Sigmoid colon (tissue), 3 donors: ENCODE results near the gene CDCP1.

ENCODE experiments used
- POLR2A ChIP-seq, 2 donors: fragments of 450-650 bp; IDR thresholded peaks; one replicate each; pipeline ENCODE4 v1.6.1; 2016; ENCODE audit warnings: antibody characterized with exemption in 2 of 2, mild to moderate bottlenecking in 2 of 2, moderate library complexity in 2 of 2
- TF ChIP-seq, protein P1 (sequence below), 4 experiments: fragments of 450-650 bp in 3 of 4; fragments of 200-600 bp in 1 of 4; IDR thresholded peaks; one replicate each; pipeline ENCODE4 v1.5.1; 2016 to 2019; ENCODE audit warnings: antibody characterized with exemption in 4 of 4, mild to moderate bottlenecking in 3 of 4, moderate library complexity in 2 of 4

DNA sequence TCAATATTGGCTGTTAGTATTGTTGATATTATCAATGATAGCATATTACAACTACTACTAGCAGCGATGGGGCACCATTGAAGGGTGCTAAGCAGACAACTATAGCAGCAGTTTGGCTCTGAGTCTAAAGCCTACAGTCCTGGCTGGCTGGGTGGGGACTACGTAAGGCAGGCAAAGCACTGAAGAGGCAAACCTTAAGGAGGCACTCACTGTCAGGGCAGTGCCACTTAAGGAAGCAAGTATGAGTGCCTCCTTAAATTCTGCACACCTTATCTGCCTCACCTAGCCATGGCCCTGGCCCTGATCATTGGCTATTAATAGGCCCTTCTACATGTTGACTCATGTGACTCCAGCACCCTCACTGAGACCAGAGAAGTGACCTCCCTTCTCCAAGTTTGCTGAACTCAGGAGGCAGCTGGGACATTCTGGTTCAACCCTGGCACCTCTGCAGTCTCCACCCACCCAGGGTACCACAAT lies 20.6 kb downstream of the CDCP1 start:
- no peak for TF ChIP-seq POLR2A (IDR thresholded peaks at IDR 0.05)
- TF ChIP-seq, protein P1, sequence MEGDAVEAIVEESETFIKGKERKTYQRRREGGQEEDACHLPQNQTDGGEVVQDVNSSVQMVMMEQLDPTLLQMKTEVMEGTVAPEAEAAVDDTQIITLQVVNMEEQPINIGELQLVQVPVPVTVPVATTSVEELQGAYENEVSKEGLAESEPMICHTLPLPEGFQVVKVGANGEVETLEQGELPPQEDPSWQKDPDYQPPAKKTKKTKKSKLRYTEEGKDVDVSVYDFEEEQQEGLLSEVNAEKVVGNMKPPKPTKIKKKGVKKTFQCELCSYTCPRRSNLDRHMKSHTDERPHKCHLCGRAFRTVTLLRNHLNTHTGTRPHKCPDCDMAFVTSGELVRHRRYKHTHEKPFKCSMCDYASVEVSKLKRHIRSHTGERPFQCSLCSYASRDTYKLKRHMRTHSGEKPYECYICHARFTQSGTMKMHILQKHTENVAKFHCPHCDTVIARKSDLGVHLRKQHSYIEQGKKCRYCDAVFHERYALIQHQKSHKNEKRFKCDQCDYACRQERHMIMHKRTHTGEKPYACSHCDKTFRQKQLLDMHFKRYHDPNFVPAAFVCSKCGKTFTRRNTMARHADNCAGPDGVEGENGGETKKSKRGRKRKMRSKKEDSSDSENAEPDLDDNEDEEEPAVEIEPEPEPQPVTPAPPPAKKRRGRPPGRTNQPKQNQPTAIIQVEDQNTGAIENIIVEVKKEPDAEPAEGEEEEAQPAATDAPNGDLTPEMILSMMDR (IDR thresholded peaks at IDR 0.05): no peak
